Muscle of leg (tissue), 11 donors: Measurements from ENCODE around the gene BCAT1. TPM values are rescaled to one million over a fixed set of nuclear protein-coding genes. Genes with fewer than 3 reads are reported as not detected.
"Not testable (repeated sequence)": the region's sequence is repeated elsewhere in the genome, so short reads cannot be mapped to it uniquely, and the experiment has no call there.

ENCODE experiments used
- DNase-seq: peaks from one replicate; pipeline ENCODE4 v3.0.0; 2013
- H3K27ac ChIP-seq: one replicate; pipeline ENCODE4 v1.5.1; 2013; ENCODE audit warnings: mild to moderate bottlenecking, low read length, control low read depth
- H3K27me3 ChIP-seq: one replicate; pipeline ENCODE4 v1.6.1; 2013; ENCODE audit warnings: low read length; ENCODE audit not compliant: control insufficient read depth, insufficient read depth
- H3K36me3 ChIP-seq: one replicate; pipeline ENCODE4 v1.6.1; 2013; ENCODE audit warnings: low read length; ENCODE audit not compliant: control insufficient read depth, insufficient read depth
- H3K4me1 ChIP-seq: one replicate; pipeline ENCODE4 v1.6.1; 2013; ENCODE audit warnings: low read length; ENCODE audit not compliant: control insufficient read depth, insufficient read depth
- H3K4me3 ChIP-seq: one replicate; pipeline ENCODE4 v1.5.1; 2013; ENCODE audit warnings: low read length, control low read depth
- H3K9me3 ChIP-seq: replicated peaks from 2 replicates; pipeline ENCODE4 v1.6.1; 2013; ENCODE audit warnings: low read depth, low read length; ENCODE audit not compliant: control insufficient read depth
- WGBS: methylation state at CpG from one replicate; pipeline ENCODE4 v1.1.5; 2013; ENCODE audit warnings: missing lambda C conversion rate; ENCODE audit not compliant: insufficient coverage; 5-methylcytosine and 5-hydroxymethylcytosine counted together
- polyA plus RNA-seq, 8 donors: library from polyadenylated mRNA; unstranded; fragments of 120-200 nt; gene quantifications; one replicate each; pipeline versions ENCODE4 v1.2.1 to v1.2.3, GENCODE V29; 2013; ENCODE audit warnings: inconsistent platforms in 1 of 8, low replicate concordance in 1 of 8; ENCODE audit not compliant: insufficient read length in 8 of 8, insufficient read depth in 1 of 8
- total RNA-seq: library from RNA; stranded (reverse); fragments of 120-200 nt; gene quantifications from one replicate; pipeline ENCODE4 v1.2.4, GENCODE V29; 2013

The BCAT1 gene
- total and polyA plus RNA-seq, 9 donors = 25.4 to 69.5 (median 58.1) TPM

DNA sequence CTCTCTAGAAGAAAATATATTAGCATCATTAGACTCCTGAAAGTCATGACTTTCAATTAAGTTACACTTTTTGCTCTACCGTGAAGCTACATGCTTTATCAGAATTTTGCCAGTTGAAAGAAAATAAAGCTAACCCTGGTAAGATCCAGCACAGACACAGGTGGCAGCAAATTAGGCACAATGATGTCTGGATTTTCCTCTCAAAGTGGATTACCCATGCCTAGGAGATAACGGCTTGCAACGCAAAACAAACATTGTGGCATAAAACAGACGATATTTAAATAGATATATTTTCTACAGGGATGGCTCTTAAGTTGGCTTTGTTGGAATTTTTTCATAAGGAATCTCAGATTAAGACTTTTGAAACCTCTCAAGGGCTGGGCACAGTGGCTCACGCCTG is 33.4 kb downstream of the BCAT1 start:
- no peak for DNase-seq
- 71% methylated on average over 1 of the region's 5 CpGs for WGBS
- Histone ChIP-seq H3K4me1 (peaks cover 2% of the 10 kb centered on the region), H3K4me3 (no peak overlapping the region), H3K27me3 (no peaks in the 10 kb centered on the region), H3K9me3 (no peaks in the 10 kb centered on the region), H3K27ac (no peak overlapping the region), H3K36me3 (no peaks in the 10 kb centered on the region)

DNA sequence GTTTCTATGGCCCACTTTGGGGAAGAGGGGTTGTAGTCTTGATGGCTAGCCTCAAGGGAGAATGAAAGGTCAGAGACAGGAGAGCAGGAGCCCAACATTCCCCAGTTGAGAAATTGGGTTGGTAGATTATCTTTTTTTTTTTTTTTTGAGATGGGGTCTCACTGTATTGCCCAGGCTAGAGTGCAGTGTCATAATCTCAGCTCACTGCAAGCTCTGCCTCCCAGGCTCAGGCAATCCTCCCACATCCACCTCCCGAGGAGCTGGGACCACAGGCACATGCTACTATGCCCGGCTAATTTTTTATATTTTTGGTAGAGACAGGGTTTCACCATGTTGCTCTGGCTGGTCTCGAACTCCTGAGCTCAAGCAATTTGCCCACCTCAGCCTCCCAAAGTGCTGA is 34.9 kb downstream of the BCAT1 start:
- Histone ChIP-seq H3K4me3 (no peak overlapping the region), H3K27me3 (no peaks in the 10 kb centered on the region), H3K27ac (no peak overlapping the region), H3K9me3 (no peaks in the 10 kb centered on the region), H3K36me3 (no peaks in the 10 kb centered on the region), H3K4me1 (peaks cover 4% of the 10 kb centered on the region)
- WGBS = 100% methylated on average over 2 of the region's 3 CpGs
- no peak for DNase-seq

DNA sequence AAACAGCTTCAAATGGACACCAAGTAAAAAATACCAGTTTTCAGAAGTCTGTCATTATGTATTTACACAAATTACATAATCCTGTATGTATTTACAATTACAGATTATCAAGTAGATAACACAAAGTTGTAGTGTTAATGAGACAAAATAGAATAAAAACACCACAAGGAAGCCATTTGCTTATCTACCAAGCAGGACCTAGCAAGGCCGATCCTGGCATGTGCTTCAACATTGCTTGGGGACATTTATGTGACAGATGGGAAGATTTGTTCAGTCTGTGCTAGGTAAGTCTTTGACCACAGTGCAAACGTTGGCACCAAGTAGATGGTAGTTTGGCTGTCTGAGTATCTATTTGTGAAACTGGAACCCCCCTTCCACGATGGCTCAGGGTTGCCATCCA is 35.8 kb downstream of the BCAT1 start:
- H3K36me3 ChIP-seq = no peaks in the 10 kb centered on the region
- WGBS = 100% methylated on average over 1 of the region's 3 CpGs
- H3K27me3 ChIP-seq = no peaks in the 10 kb centered on the region
- no peaks in the 10 kb centered on the region for H3K9me3 ChIP-seq
- peaks cover 4% of the 10 kb centered on the region for H3K4me1 ChIP-seq
- DNase-seq = no peak
- no peak overlapping the region for H3K27ac ChIP-seq
- H3K4me3 ChIP-seq = no peak overlapping the region

DNA sequence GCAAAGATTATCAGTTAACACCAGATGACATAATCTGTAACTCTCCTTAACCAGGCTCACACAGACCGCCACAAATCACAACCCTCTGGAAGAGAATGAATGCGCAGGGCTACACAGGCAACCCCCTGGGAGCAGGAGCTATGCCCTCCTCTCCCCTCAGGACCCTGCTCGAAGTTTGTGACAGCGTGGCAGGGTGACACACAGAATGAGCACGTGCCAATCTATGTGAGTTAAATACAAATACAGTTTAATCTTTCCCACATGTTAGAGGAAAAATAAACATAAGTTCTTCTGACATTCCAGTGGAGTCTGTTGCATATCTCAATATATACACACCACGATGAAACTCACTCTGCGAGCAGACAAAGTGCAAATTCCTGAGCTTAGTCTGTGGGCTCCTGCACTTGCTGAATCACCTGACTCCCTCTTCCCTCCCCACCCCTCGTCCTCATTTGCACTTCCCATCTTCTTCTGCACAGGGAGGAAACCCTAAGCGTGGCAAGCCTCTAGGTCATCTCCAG is 37.6 kb downstream of the BCAT1 start:
- H3K27ac ChIP-seq = no peak overlapping the region
- WGBS = 48% methylated on average over 4 of the region's 9 CpGs
- no peak for DNase-seq
- H3K4me3 ChIP-seq = no peak overlapping the region
- peaks cover 4% of the 10 kb centered on the region for H3K4me1 ChIP-seq
- no peaks in the 10 kb centered on the region for H3K36me3 ChIP-seq
- no peaks in the 10 kb centered on the region for H3K27me3 ChIP-seq
- H3K9me3 ChIP-seq = no peaks in the 10 kb centered on the region

DNA sequence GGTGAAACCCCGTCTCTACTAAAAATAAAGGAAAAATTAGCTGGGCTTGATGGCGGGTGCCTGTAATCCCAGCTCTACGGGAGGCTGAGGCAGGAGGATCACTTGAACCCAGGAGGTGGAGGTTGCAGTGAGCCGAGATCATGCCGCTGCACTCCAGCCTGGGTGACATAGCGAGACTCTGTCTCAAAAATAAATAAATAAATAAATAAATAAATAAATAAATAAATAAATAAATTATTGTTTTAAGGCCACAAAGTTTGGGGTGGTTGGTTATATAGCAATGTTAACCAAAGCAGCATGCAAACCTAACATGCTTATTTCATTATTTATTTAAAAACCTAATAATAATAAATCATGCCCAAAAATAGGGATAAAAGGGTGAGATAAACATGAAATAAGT is 38.7 kb downstream of the BCAT1 start:
- H3K4me1 ChIP-seq, H3K27ac ChIP-seq, H3K36me3 ChIP-seq, H3K4me3 ChIP-seq, DNase-seq, H3K27me3 ChIP-seq, H3K9me3 ChIP-seq: not testable (repeated sequence)
- 94% methylated on average over 3 of the region's 6 CpGs for WGBS

DNA sequence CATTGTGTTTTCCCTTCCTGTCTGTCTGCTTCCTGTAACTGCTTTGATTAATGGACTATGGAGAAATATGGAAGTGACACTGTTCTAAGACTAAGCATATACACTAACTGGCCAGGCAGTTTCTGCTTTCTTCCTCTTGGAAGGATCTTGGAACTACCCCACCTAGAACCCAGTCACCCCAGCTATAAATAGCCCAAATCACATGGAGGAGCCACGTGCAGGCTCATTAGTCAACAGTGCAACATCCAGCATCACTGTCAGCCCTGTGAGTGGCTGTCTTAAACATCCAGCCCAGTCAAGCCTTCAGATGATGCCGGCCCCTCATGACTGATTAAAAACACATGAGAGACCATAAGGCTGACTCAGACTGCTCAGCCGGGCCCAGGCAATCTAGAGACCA is 39.2 kb downstream of the BCAT1 start:
- no peaks in the 10 kb centered on the region for H3K36me3 ChIP-seq
- H3K27me3 ChIP-seq = no peaks in the 10 kb centered on the region
- 33% methylated on average over 2 of the region's 3 CpGs for WGBS
- peak; percentile 60 for DNase-seq
- no peak overlapping the region for H3K4me3 ChIP-seq
- no peak overlapping the region for H3K27ac ChIP-seq
- no peaks in the 10 kb centered on the region for H3K9me3 ChIP-seq
- H3K4me1 ChIP-seq = peaks cover 4% of the 10 kb centered on the region

DNA sequence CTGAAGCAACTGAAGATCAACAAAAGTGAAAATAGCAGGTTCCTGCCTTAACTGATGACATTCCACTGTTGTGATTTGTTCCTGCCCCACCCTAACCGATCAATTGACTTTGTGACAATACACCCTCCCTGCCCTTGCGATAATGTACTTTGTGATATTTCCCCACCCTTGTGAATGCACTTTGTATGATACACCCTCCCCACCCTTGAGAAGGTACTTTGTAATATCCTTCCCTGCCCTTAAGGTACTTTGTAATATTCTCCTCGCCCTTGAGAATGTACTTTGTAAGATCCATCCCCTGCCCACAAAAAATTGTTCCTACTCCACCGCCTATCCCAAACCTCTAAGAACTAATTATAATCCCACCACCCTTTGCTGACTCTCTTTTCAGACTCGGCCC is 41.4 kb downstream of the BCAT1 start:
- no peak for DNase-seq
- Histone ChIP-seq H3K9me3 (no peaks in the 10 kb centered on the region), H3K27ac (no peak overlapping the region), H3K36me3 (no peaks in the 10 kb centered on the region), H3K27me3 (no peaks in the 10 kb centered on the region), H3K4me3 (no peak overlapping the region), H3K4me1 (peaks cover 10% of the 10 kb centered on the region)
- WGBS = 95% methylated on average over 5 of the region's 5 CpGs

DNA sequence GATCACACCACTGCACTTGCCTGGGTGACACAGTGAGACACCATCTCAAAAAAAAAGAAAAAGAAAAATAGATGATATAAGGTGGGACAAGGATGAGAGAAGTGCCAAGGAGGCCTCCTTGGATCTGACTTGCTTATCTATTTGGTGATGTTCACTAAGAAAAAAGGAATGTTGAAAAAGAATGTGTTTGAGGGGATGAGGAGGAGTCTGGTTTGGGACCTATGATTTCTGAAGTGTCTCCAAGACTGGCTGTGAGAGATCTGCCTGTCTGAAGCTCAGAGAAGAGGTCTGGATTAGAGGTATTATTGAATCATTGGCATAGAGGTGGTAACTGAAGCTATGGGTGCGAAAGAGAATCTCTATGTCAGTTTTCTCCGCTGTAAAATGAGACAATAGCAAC is 42.8 kb downstream of the BCAT1 start:
- Histone ChIP-seq H3K27ac (no peak overlapping the region), H3K36me3 (no peaks in the 10 kb centered on the region), H3K9me3 (no peaks in the 10 kb centered on the region), H3K4me3 (no peak overlapping the region), H3K4me1 (peaks cover 14% of the 10 kb centered on the region), H3K27me3 (peaks cover 5% of the 10 kb centered on the region)
- WGBS = no CpG with 5 or more reads among the region's 2 CpGs
- DNase-seq = no peak

DNA sequence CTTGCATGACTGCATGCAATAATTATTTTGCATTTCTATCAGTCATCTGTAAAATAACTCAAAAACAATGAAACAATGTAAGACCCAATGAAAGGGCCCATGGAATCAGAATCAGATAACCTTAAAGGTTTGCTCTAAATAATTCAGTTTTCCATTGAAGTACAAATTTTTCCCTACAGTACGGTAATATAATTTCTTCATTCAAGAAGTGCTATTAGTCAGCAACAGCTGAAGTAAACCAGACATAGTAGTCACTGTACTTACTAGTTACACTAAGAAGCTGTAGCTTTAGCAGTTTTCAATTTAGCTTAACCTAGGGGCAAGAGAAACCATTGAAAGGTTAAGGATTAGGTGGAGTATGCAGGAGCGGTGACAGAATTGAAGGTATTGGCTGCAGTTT is 43.5 kb downstream of the BCAT1 start:
- DNase-seq = no peak
- Histone ChIP-seq H3K27me3 (peaks cover 5% of the 10 kb centered on the region), H3K27ac (no peak overlapping the region), H3K4me3 (no peak overlapping the region), H3K9me3 (no peaks in the 10 kb centered on the region), H3K4me1 (peaks cover 14% of the 10 kb centered on the region), H3K36me3 (no peaks in the 10 kb centered on the region)
- 100% methylated on average over 1 of the region's 2 CpGs for WGBS

DNA sequence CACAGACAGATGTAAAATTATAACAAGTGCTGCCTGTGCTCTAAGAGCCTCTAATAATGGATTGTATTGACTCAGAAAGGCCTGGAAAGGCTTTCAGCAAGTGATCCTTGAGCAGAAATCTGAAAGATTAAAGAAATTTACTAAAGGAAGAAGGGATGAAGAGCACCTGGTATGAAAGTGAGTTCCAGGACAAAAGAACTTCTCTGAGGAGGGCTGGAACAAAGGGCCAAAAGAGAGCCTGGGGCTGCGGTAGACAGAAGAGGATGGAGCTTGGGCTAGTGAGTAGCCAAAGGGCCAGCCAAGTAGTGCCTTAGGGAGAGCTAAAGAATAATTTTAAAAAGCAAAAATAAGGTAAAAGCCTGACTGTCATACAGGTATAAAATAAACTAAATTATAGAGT is 44.0 kb downstream of the BCAT1 start:
- WGBS = 100% methylated on average over 1 of the region's 1 CpG
- Histone ChIP-seq H3K27ac (no peak overlapping the region), H3K36me3 (no peaks in the 10 kb centered on the region), H3K4me1 (peaks cover 14% of the 10 kb centered on the region), H3K27me3 (peaks cover 5% of the 10 kb centered on the region), H3K4me3 (no peak overlapping the region), H3K9me3 (no peaks in the 10 kb centered on the region)
- no peak for DNase-seq
